BJ (cell line): ENCODE measurements around the gene LYG2. TPM values are rescaled to one million over a fixed set of nuclear protein-coding genes. Genes with fewer than 3 reads are reported as not detected.
"Not testable (repeated sequence)": the region's sequence is repeated elsewhere in the genome, so short reads cannot be mapped to it uniquely, and the experiment has no call there.

ENCODE experiments used
- CTCF ChIA-PET: fragments of 350-600 bp; formaldehyde crosslinking; extraction: SDS; loops from one replicate; lab custom pipeline; 2021; ENCODE audit warnings: antibody characterized with exemption, inconsistent platforms; lab: Yijun Ruan, JAX
- POLR2A ChIA-PET: fragments of 300-600 bp; sonication (Branson Sonifier 250); formaldehyde crosslinking; extraction: SDS; loops from one replicate; lab custom pipeline; 2021; ENCODE audit warnings: antibody characterized with exemption; lab: Charles Lee
- DNase-seq: peaks from one replicate; pipeline ENCODE4 v3.0.0-alpha.2; 2011; ENCODE audit warnings: low read depth
- H3K27me3 ChIP-seq: 2 replicates; pipeline ENCODE4 v1.6.0; 2011; ENCODE audit warnings: low read length; ENCODE audit not compliant: control insufficient read depth, insufficient read depth
- H3K36me3 ChIP-seq: 2 replicates; pipeline ENCODE4 v1.5.1; 2011; ENCODE audit warnings: low read length; ENCODE audit not compliant: control insufficient read depth, insufficient read depth
- H3K4me3 ChIP-seq: 2 replicates; pipeline ENCODE4 v1.5.1; 2011; ENCODE audit warnings: low read depth, mild to moderate bottlenecking, control low read depth, low read length
- CTCF ChIP-seq: IDR thresholded peaks from 2 replicates; pipeline ENCODE4 v1.5.1; 2011; ENCODE audit warnings: low read depth, mild to moderate bottlenecking, control low read depth, inconsistent platforms, low read length, moderate library complexity; ENCODE audit not compliant: insufficient read depth
- polyA plus RNA-seq: library from polyadenylated mRNA; depleted of rRNA; stranded (reverse); fragments of >200 nt; gene quantifications from 2 replicates; pipeline ENCODE4 v1.2.3, GENCODE V29; 2011; rRNA removed
- small RNA-seq: library from RNA; depleted of rRNA; stranded (forward); fragments of <200 nt; gene quantifications from one replicate; pipeline ENCODE3, GENCODE V24; 2012; ENCODE audit warnings: low replicate concordance, low read depth; ENCODE audit not compliant: insufficient read length

Gene LYG2
- polyA plus RNA-seq, 1 experiment: not detected

GRCh38 chr2:99201959-99202678 lies 53.3 kb downstream of the LYG2 start:
- ChIA-PET POLR2A (no interaction called here), CTCF (interaction anchor here (0.6 kb wide), 1 partner anchor 8 kb away, joined by 3 read pairs; no protein-coding TSS in a partner anchor)
- H3K36me3 ChIP-seq: 0 out of 2 replicates have a peak, but pooled peaks cover 1% of the 10 kb centered on the region
- H3K4me3 ChIP-seq: no peak overlapping the region
- TF ChIP-seq CTCF: peak; percentile 17; the same call in 1 of the 2 replicates
- no peaks in the 10 kb centered on the region for H3K27me3 ChIP-seq
- DNase-seq: no peak

DNA sequence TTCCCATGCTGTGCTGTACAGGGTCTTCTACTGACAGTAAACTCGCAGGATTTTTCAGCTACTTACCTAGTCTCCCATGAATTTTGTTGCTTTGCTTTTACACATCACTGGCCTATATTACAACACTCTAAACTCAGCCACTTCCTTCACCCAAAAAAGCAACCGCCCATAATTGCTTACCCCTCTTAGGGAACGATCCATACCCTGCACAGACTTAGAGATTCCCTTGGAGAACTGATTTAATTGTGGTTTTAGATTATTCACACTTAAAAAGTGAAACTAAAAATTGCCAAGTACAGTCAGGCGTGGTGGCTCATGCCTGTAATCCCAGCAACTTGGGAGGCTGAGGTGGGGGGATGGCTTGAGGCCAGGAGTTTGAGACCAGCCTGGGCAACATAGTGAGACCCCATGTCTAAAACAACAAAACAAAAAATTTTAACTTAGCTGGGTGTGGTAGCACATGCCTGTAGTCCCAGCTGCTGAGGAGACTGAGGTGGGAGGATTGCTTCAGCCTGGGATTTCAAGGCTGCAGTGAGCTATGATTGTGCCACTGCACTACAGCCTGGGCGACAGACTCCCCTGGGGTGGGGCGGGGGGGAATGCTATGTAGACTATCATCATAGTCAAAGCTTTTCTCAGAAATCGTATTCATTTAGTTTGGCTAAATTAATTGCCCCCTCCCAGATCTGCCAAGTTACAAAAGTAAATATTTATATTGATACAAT lies 55.2 kb downstream of the LYG2 start:
- ChIA-PET CTCF (no interaction called here), POLR2A (no interaction called here)
- Histone ChIP-seq H3K4me3 (no peak overlapping the region), H3K27me3 (no peaks in the 10 kb centered on the region), H3K36me3 (peaks cover 1% of the 10 kb centered on the region; the same call in 1 of the 2 replicates)
- TF ChIP-seq CTCF: no peak
- no peak for DNase-seq

DNA sequence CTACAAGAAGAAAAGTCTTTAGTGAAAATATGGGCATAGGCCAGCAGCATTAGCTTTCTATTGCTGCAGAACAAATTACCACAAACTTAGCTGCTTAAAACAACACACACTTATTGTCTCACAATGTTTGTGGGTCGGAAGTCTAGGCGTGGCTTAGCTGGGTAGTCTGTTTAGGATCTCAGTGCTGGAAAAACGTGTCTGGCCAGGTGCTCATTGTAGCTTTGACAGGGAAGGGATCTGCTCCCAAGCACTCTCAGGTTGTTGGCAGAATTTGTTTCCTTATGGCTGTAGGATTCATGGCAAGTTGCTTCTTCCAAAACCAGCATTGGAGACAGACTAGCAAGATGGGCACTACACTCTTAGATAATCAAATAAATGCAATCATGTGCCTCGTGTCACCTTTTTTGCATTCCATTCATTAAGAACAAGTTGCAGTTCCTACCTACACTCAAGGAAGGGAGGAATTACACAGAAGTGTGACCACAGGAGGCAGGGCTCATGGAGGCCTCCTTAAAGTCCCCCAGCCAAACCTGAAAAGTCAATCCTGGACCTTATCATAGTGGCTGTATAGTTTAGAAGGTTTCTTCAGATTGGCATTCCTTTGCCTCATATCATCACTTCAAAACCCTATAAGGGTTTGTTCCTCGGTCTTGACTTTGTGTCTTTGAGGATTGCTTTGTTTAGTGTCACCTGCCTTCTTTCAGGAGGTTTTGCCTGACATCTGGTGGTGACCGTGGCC lies 57.2 kb downstream of the LYG2 start:
- no peak for DNase-seq
- CTCF ChIA-PET: interaction anchor here (1.3 kb wide), 1 partner anchor 18 kb away, joined by 4 read pairs; the partner anchor contains the start of genes MITD1 and MRPL30
- H3K27me3 ChIP-seq: no peaks in the 10 kb centered on the region
- POLR2A ChIA-PET: no interaction called here
- no peak overlapping the region for H3K4me3 ChIP-seq
- H3K36me3 ChIP-seq: peaks cover 1% of the 10 kb centered on the region; the same call in 1 of the 2 replicates
- no peak for TF ChIP-seq CTCF

DNA sequence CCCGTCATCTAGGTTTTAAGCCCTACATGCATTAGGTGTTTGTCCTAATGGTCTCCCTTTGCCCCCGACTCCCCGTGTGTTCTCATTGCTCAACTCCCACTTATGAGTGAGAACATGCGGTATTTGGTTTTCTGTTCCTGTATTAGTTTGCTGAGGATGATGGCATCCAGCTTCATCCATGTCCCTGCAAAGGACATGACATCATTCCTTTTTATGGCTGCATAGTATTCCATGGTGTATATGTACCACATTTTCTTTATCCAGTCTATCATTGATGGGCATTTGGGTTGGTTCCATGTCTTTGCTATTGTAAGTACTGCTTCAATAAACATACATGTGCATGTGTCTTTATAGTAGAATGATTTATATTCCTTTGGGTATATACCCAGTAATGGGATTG lies 63.1 kb downstream of the LYG2 start:
- POLR2A ChIA-PET, H3K36me3 ChIP-seq: not testable (repeated sequence)

More for the DNA sequence above, 63.1 kb downstream of the LYG2 start:
- H3K4me3 ChIP-seq, CTCF ChIA-PET, DNase-seq, H3K27me3 ChIP-seq: not testable (repeated sequence)

Small RNA genes within 50 kb of the gene (small RNA-seq; reads per million reads assigned to genes)
- not detected for gene AC092587.1

Other genes starting within 250 kb of the LYG2 start
- gene C2orf15, start 114.0 kb downstream of the LYG2 start, polyA plus RNA-seq: not detected in 2 replicates
- gene TSGA10, start 100.7 kb downstream of the LYG2 start, polyA plus RNA-seq: 0.42 and 1.2 TPM in 2 replicates
- 2.4 and 3.8 TPM in 2 replicates for gene LIPT1, start 100.7 kb downstream of the LYG2 start, polyA plus RNA-seq
- 7.9 and 15.0 TPM in 2 replicates for gene MITD1, start 74.6 kb downstream of the LYG2 start, polyA plus RNA-seq
- 14.0 and 24.1 TPM in 2 replicates for gene MRPL30, start 74.5 kb downstream of the LYG2 start, polyA plus RNA-seq
- 0.70 and 0.85 TPM in 2 replicates for gene LYG1, start 45.5 kb upstream of the LYG2 start, polyA plus RNA-seq
- gene TXNDC9, start 80.7 kb upstream of the LYG2 start, polyA plus RNA-seq: 29.2 and 39.0 TPM in 2 replicates
- 4.8 and 12.1 TPM in 2 replicates for gene EIF5B, start 81.7 kb upstream of the LYG2 start, polyA plus RNA-seq
- 17.9 and 23.5 TPM in 2 replicates for gene REV1, start 234.4 kb upstream of the LYG2 start, polyA plus RNA-seq